ENCODE measurements around the gene TBXA2R.

Gene TBXA2R

DNA sequence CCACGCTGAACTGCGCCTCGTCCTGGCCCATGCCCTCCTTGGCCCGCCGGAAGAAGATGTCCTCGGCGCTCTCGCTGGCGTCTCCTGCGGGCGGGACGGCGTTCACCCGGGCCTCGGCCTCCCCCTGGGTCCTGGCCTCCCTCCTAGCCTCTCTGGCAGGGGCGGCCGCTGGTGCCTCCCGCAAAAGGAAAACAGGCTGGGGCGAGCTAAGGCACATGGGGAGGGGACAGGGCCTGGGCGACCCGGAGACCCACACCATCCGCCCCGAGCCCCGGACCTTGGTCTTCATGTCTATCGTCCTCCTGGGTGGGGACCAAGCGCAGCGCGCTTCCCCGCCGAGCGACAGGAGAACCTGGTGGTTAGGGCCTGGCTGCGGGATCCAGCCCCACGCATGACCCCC lies 5.7 kb upstream of the TBXA2R start:
- no peaks in the 10 kb centered on the region for H3K9me3 ChIP-seq (replicated peaks; ENCODE audit: insufficient read depth, low read length)
- no peak overlapping the region for H3K4me2 ChIP-seq (ENCODE audit: low read depth, low read length)
- H3K4me3 ChIP-seq (ENCODE audit: low read length) = no peak overlapping the region
- H3K79me2 ChIP-seq (ENCODE audit: low read length) = no peaks in the 10 kb centered on the region
- peaks cover 6% of the 10 kb centered on the region; the same call in 1 of the 2 replicates for H3F3A ChIP-seq (ENCODE audit: insufficient read depth, low read length)
- no peaks in the 10 kb centered on the region for H3K27me3 ChIP-seq (replicated peaks; ENCODE audit: insufficient read depth, low read length)
- H3K9me2 ChIP-seq (replicated peaks; ENCODE audit: insufficient read depth, low read length) = no peaks in the 10 kb centered on the region
- no peak overlapping the region for H3K9ac ChIP-seq (ENCODE audit: low read length)
- H2AFZ ChIP-seq (ENCODE audit: low read length) = no peak overlapping the region
- no peak overlapping the region for H3K27ac ChIP-seq (ENCODE audit: low read length)
- no peak for TF ChIP-seq EZH2 (optimal IDR thresholded peaks at IDR 0.05; ENCODE audit: low read depth, low read length)
- no peak for TF ChIP-seq EZH2phosphoT487 (IDR thresholded peaks at IDR 0.05; ENCODE audit: low read length)
- TF ChIP-seq, protein P1, sequence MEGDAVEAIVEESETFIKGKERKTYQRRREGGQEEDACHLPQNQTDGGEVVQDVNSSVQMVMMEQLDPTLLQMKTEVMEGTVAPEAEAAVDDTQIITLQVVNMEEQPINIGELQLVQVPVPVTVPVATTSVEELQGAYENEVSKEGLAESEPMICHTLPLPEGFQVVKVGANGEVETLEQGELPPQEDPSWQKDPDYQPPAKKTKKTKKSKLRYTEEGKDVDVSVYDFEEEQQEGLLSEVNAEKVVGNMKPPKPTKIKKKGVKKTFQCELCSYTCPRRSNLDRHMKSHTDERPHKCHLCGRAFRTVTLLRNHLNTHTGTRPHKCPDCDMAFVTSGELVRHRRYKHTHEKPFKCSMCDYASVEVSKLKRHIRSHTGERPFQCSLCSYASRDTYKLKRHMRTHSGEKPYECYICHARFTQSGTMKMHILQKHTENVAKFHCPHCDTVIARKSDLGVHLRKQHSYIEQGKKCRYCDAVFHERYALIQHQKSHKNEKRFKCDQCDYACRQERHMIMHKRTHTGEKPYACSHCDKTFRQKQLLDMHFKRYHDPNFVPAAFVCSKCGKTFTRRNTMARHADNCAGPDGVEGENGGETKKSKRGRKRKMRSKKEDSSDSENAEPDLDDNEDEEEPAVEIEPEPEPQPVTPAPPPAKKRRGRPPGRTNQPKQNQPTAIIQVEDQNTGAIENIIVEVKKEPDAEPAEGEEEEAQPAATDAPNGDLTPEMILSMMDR (IDR thresholded peaks at IDR 0.05; ENCODE audit: low read length) = no peak
- H3K36me3 ChIP-seq (replicated peaks; ENCODE audit: insufficient read depth, low read length) = peaks cover 8% of the 10 kb centered on the region; the same call in 1 of the 2 replicates
- no peaks in the 10 kb centered on the region for H4K20me1 ChIP-seq (ENCODE audit: insufficient read depth, low read length)
- no peak for DNase-seq
- H3K4me1 ChIP-seq (ENCODE audit: low read length) = peaks cover 5% of the 10 kb centered on the region; the same call in 1 of the 2 replicates

DNA sequence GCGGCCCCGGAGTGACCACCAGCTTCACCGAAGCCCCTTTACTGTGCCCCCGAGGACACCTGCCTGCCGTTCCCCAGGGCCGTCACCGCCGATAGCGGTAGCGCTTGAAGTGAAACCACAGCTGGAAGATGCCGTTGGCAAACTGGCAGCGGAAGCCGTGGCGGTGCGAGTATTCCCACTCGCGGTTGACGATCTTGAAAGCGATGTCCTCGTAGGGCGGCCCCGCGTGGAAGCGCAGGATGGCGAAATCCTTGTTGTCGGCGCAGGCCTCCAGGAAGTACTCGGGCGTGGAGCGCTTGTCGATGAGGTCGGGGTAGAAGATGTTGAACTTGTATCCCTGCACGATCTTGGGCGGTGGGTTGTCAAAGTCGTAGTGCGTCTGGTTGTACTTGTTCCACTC lies 5.2 kb upstream of the TBXA2R start:
- no peaks in the 10 kb centered on the region for H4K20me1 ChIP-seq (ENCODE audit: insufficient read depth, low read length)
- H3K27me3 ChIP-seq (replicated peaks; ENCODE audit: insufficient read depth, low read length) = no peaks in the 10 kb centered on the region
- H3K4me3 ChIP-seq (ENCODE audit: low read length) = no peak overlapping the region
- DNase-seq = no peak
- peaks cover 5% of the 10 kb centered on the region; the same call in 1 of the 2 replicates for H3K4me1 ChIP-seq (ENCODE audit: low read length)
- no peak overlapping the region for H3K4me2 ChIP-seq (ENCODE audit: low read depth, low read length)
- TF ChIP-seq, protein P1 (IDR thresholded peaks at IDR 0.05; ENCODE audit: low read length) = no peak
- TF ChIP-seq EZH2 (optimal IDR thresholded peaks at IDR 0.05; ENCODE audit: low read depth, low read length) (no peak), EZH2phosphoT487 (IDR thresholded peaks at IDR 0.05; ENCODE audit: low read length) (no peak)
- H3K79me2 ChIP-seq (ENCODE audit: low read length) = no peaks in the 10 kb centered on the region
- no peak overlapping the region for H2AFZ ChIP-seq (ENCODE audit: low read length)
- peaks cover 8% of the 10 kb centered on the region; the same call in 1 of the 2 replicates for H3K36me3 ChIP-seq (replicated peaks; ENCODE audit: insufficient read depth, low read length)
- no peak overlapping the region for H3K9ac ChIP-seq (ENCODE audit: low read length)
- no peaks in the 10 kb centered on the region for H3K9me3 ChIP-seq (replicated peaks; ENCODE audit: insufficient read depth, low read length)
- H3K9me2 ChIP-seq (replicated peaks; ENCODE audit: insufficient read depth, low read length) = no peaks in the 10 kb centered on the region
- no peak overlapping the region for H3K27ac ChIP-seq (ENCODE audit: low read length)
- H3F3A ChIP-seq (ENCODE audit: insufficient read depth, low read length) = peaks cover 6% of the 10 kb centered on the region; the same call in 1 of the 2 replicates

DNA sequence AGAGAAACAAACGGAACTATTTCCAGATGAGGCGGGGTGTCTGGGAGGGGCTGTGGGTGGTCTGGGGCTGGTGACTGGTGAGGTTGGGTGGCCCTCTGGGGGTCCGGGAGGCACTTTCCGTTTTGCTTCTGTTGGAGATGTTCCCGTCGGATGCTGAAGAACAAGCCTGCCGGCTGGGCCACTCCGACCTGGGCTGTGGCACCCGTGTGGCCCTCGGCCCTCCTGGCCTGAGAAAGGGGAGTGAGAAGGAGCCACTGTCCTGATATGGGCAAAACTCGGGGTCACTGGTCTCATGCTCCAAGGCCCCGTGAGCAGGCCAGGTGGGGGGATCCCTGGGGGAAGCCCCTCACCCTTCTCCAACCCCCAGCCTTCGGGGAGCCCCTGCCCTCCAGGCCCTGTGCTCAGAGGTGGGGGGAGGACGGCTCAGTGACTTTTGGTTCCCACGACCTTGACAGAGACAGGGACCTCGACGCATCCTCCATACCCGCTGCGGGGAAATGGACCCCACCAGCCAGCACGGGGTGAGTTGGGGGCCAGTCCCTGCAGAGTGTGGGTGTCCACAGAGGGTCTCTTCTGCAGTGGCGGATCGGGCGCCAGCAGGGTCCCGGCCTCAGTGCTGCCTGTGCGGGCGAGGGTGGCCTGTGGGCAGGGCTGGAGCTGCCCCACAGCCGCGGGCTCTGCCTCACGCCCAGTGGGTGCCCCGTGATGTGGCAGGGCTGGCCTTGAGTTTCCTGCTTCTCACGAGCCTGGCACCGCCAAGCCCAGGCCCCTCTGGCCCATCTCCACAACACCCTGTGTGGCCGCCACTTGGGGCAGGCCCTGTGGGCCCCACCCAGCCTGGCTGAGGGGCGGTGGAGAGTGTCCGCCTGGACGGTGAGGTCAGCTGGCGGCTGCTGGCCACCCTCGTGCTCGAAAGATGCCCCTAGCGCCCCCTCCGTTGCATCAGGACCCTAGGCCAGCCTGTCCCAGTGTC lies 4.4 kb upstream of the TBXA2R start:
- H2AFZ ChIP-seq (ENCODE audit: low read length) = no peak overlapping the region
- no peaks in the 10 kb centered on the region for H3K9me2 ChIP-seq (replicated peaks; ENCODE audit: insufficient read depth, low read length)
- H3K9ac ChIP-seq (ENCODE audit: low read length) = no peak overlapping the region
- no peak overlapping the region for H3K27ac ChIP-seq (ENCODE audit: low read length)
- H3K4me2 ChIP-seq (ENCODE audit: low read depth, low read length) = no peak overlapping the region
- H3K4me3 ChIP-seq (ENCODE audit: low read length) = no peak overlapping the region
- no peaks in the 10 kb centered on the region for H3K27me3 ChIP-seq (replicated peaks; ENCODE audit: insufficient read depth, low read length)
- peaks cover 6% of the 10 kb centered on the region; the same call in 1 of the 2 replicates for H3F3A ChIP-seq (ENCODE audit: insufficient read depth, low read length)
- DNase-seq = no peak
- H3K79me2 ChIP-seq (ENCODE audit: low read length) = no peaks in the 10 kb centered on the region
- H3K36me3 ChIP-seq (replicated peaks; ENCODE audit: insufficient read depth, low read length) = peaks cover 8% of the 10 kb centered on the region; the same call in 1 of the 2 replicates
- no peaks in the 10 kb centered on the region for H4K20me1 ChIP-seq (ENCODE audit: insufficient read depth, low read length)
- TF ChIP-seq, protein P1 (IDR thresholded peaks at IDR 0.05; ENCODE audit: low read length) = no peak
- TF ChIP-seq EZH2 (optimal IDR thresholded peaks at IDR 0.05; ENCODE audit: low read depth, low read length) (no peak), EZH2phosphoT487 (IDR thresholded peaks at IDR 0.05; ENCODE audit: low read length) (no peak)
- H3K9me3 ChIP-seq (replicated peaks; ENCODE audit: insufficient read depth, low read length) = no peaks in the 10 kb centered on the region
- peaks cover 7% of the 10 kb centered on the region; the same call in 1 of the 2 replicates for H3K4me1 ChIP-seq (ENCODE audit: low read length)
